ENCODE measurements around the gene ADAMTS6. TPM values are rescaled to one million over a fixed set of nuclear protein-coding genes. Genes with fewer than 3 reads are reported as not detected.

The ADAMTS6 gene
- total RNA-seq, 1 experiment from 2014 or later = 0.23 TPM

DNA sequence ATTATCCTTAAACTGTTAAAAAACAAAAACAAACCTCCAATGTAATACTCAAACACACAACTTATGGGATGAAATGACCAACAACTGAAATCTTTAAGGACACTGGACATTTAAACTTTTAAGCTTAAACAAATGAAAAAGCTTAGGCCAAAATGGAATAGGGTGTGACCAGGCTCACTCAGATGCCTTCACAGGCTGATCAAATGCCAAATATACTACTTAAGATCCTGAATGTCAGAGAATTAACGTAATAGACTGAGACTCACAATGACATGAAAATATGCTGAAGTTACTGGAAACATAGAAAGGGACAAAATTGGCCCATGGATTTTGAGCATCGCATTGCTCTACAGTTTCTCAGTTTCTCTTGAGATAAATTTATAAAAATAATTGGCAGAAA, 286.8 kb downstream of the ADAMTS6 start:
- no peaks in the 10 kb centered on the region for H3K9me3 ChIP-seq
- no peaks in the 10 kb centered on the region for H3K36me3 ChIP-seq (ENCODE audit: control insufficient read depth, insufficient read depth, low read length)
- H3K9me3 Mint-ChIP-seq (ENCODE audit: unreplicated experiment) = no peaks in the 10 kb centered on the region
- POLR2A ChIA-PET = no interaction called here
- no peak for DNase-seq
- no peak overlapping the region for H3K4me3 Mint-ChIP-seq (ENCODE audit: unreplicated experiment)
- H3K4me1 ChIP-seq = no peaks in the 10 kb centered on the region
- intact Hi-C loops (cut with micrococcal nuclease; ENCODE audit: unreplicated experiment) = no loop called here
- H3K4me1 Mint-ChIP-seq (ENCODE audit: low read depth, unreplicated experiment) = no peaks in the 10 kb centered on the region
- no peak overlapping the region for H3K4me3 ChIP-seq (ENCODE audit: low read depth, low read length)
- H3K27ac Mint-ChIP-seq (ENCODE audit: unreplicated experiment) = no peak overlapping the region
- H3K36me3 Mint-ChIP-seq (ENCODE audit: insufficient read depth, unreplicated experiment) = no peaks in the 10 kb centered on the region
- CTCF ChIA-PET = no interaction called here
- no peaks in the 10 kb centered on the region for H3K27me3 Mint-ChIP-seq (ENCODE audit: insufficient read depth, unreplicated experiment)
- TF ChIP-seq, protein P1, sequence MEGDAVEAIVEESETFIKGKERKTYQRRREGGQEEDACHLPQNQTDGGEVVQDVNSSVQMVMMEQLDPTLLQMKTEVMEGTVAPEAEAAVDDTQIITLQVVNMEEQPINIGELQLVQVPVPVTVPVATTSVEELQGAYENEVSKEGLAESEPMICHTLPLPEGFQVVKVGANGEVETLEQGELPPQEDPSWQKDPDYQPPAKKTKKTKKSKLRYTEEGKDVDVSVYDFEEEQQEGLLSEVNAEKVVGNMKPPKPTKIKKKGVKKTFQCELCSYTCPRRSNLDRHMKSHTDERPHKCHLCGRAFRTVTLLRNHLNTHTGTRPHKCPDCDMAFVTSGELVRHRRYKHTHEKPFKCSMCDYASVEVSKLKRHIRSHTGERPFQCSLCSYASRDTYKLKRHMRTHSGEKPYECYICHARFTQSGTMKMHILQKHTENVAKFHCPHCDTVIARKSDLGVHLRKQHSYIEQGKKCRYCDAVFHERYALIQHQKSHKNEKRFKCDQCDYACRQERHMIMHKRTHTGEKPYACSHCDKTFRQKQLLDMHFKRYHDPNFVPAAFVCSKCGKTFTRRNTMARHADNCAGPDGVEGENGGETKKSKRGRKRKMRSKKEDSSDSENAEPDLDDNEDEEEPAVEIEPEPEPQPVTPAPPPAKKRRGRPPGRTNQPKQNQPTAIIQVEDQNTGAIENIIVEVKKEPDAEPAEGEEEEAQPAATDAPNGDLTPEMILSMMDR (IDR thresholded peaks at IDR 0.05; ENCODE audit: insufficient read depth in 1 of 2, low read depth in 1 of 2, low read length in 1 of 2, severe bottlenecking in 1 of 2, unreplicated experiment in 1 of 2) = no peak
- no peaks in the 10 kb centered on the region for H3K27me3 ChIP-seq (replicated peaks; ENCODE audit: control insufficient read depth, insufficient read depth, low read length)
- no TSS peak for BruUV-seq (replicated peaks)

DNA sequence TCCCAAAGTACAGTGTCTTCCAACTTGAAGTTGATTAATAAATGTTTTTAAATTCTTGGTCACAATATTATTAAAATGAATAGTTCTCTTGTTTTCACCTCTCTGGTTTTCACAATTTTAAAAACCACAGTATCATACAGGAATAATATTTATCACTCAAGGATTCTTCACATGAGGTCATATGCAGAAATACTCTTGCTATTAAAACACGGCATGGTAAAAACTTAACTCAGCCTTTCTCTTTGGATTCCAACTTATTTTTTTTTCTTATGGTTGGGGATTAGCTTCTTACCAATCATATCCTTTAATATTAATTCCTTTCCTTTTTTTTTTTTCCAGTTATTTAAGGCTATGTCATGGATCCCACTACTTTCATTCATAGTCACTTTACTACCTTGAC, 289.4 kb downstream of the ADAMTS6 start:
- POLR2A ChIA-PET = no interaction called here

DNA sequence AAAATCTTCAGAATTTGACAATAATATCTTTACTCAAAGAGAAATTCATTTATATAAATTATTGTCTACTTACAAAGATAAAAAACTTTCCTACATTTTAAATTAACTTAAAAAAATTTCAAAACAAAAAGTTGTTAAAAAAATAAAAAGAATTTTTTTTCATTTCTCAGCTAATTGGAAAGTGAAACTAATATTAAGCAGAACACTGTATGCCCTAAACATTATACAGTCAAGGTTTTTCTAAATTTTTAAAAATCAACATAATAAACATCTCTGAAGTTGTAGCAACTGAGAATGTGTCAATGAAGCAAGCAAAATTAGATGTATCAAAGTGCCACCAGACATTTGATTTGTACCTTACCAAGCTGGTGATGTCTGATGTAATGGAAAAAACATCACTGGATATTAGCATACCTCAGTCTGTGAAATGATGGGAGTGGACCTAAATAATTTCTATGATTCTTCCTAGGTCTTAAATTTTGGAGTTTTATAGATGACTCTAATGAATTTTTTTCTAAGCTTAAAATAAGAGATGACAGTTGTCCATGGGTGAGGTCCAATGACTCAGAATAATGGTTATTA, 290.1 kb downstream of the ADAMTS6 start:
- Histone ChIP-seq H3K4me1 (no peaks in the 10 kb centered on the region), H3K27me3 (replicated peaks; ENCODE audit: control insufficient read depth, insufficient read depth, low read length) (no peaks in the 10 kb centered on the region), H3K9me3 (no peaks in the 10 kb centered on the region), H3K36me3 (ENCODE audit: control insufficient read depth, insufficient read depth, low read length) (no peaks in the 10 kb centered on the region; the same call in 1 of the 2 replicates), H3K4me3 (ENCODE audit: low read depth, low read length) (no peak overlapping the region)
- POLR2A ChIA-PET = no interaction called here
- intact Hi-C loops (cut with micrococcal nuclease; ENCODE audit: unreplicated experiment) = no loop called here
- Mint-ChIP-seq H3K4me3 (ENCODE audit: unreplicated experiment) (no peak overlapping the region), H3K4me1 (ENCODE audit: low read depth, unreplicated experiment) (no peaks in the 10 kb centered on the region), H3K9me3 (ENCODE audit: unreplicated experiment) (no peaks in the 10 kb centered on the region), H3K27ac (ENCODE audit: unreplicated experiment) (no peak overlapping the region), H3K36me3 (ENCODE audit: insufficient read depth, unreplicated experiment) (no peaks in the 10 kb centered on the region), H3K27me3 (ENCODE audit: insufficient read depth, unreplicated experiment) (no peaks in the 10 kb centered on the region)
- CTCF ChIA-PET = no interaction called here
- no peak for DNase-seq
- BruUV-seq (replicated peaks) = no TSS peak
- TF ChIP-seq, protein P1 (IDR thresholded peaks at IDR 0.05; ENCODE audit: insufficient read depth in 1 of 2, low read depth in 1 of 2, low read length in 1 of 2, severe bottlenecking in 1 of 2, unreplicated experiment in 1 of 2) = no peak

More for the DNA sequence above, 289.4 kb downstream of the ADAMTS6 start:
- no peaks in the 10 kb centered on the region for H3K36me3 Mint-ChIP-seq (ENCODE audit: insufficient read depth, unreplicated experiment)
- H3K27me3 Mint-ChIP-seq (ENCODE audit: insufficient read depth, unreplicated experiment) = no peaks in the 10 kb centered on the region
- BruUV-seq (replicated peaks) = no TSS peak
- H3K27me3 ChIP-seq (replicated peaks; ENCODE audit: control insufficient read depth, insufficient read depth, low read length) = no peaks in the 10 kb centered on the region
- H3K36me3 ChIP-seq (ENCODE audit: control insufficient read depth, insufficient read depth, low read length) = no peaks in the 10 kb centered on the region; the same call in 1 of the 2 replicates
- no peaks in the 10 kb centered on the region for H3K9me3 Mint-ChIP-seq (ENCODE audit: unreplicated experiment)
- no peaks in the 10 kb centered on the region for H3K9me3 ChIP-seq
- H3K27ac Mint-ChIP-seq (ENCODE audit: unreplicated experiment) = no peak overlapping the region
- intact Hi-C loops (cut with micrococcal nuclease; ENCODE audit: unreplicated experiment) = no loop called here
- CTCF ChIA-PET = no interaction called here
- no peaks in the 10 kb centered on the region for H3K4me1 ChIP-seq
- no peak overlapping the region for H3K4me3 ChIP-seq (ENCODE audit: low read depth, low read length)
- DNase-seq = no peak
- no peaks in the 10 kb centered on the region for H3K4me1 Mint-ChIP-seq (ENCODE audit: low read depth, unreplicated experiment)
- TF ChIP-seq, protein P1 (IDR thresholded peaks at IDR 0.05; ENCODE audit: insufficient read depth in 1 of 2, low read depth in 1 of 2, low read length in 1 of 2, severe bottlenecking in 1 of 2, unreplicated experiment in 1 of 2) = no peak
- H3K4me3 Mint-ChIP-seq (ENCODE audit: unreplicated experiment) = no peak overlapping the region
